HFFc6 (cell line): Measurements from ENCODE around the gene GTF3C5. TPM values are rescaled to one million over a fixed set of nuclear protein-coding genes. Genes with fewer than 3 reads are reported as not detected.
"Not testable (repeated sequence)": the region's sequence is repeated elsewhere in the genome, so short reads cannot be mapped to it uniquely, and the experiment has no call there.

Source experiments
- DNase-seq: peaks from one replicate; pipeline ENCODE4 v3.0.0-alpha.2; 2018
- H3K27ac Mint-ChIP-seq: 2 replicates; pipeline ENCODE4 v1.8.0; 2020; ENCODE audit warnings: mild to moderate bottlenecking, mixed read lengths
- H3K27me3 Mint-ChIP-seq: 2 replicates; pipeline ENCODE4 v1.8.0; 2021; ENCODE audit warnings: mild to moderate bottlenecking, moderate library complexity, mixed read lengths; ENCODE audit not compliant: insufficient read depth
- H3K36me3 Mint-ChIP-seq: 2 replicates; pipeline ENCODE4 v1.8.0; 2021; ENCODE audit warnings: low read depth, mixed read lengths
- H3K4me1 Mint-ChIP-seq: 2 replicates; pipeline ENCODE4 v1.8.0; 2020; ENCODE audit warnings: low read depth, mixed read lengths
- H3K4me3 Mint-ChIP-seq: 2 replicates; pipeline ENCODE4 v1.8.0; 2020; ENCODE audit warnings: mild to moderate bottlenecking, moderate library complexity, mixed read lengths
- H3K9me3 Mint-ChIP-seq: 2 replicates; pipeline ENCODE4 v1.8.0; 2020; ENCODE audit warnings: mild to moderate bottlenecking, mixed read lengths
- total RNA-seq, 6 experiments: library from RNA; stranded (reverse); fragmentation: NEBNext Ultra II Directional; extraction: Animal tissue kit (Norgen Biotek cat#: 25700); gene quantifications; 2 replicates in 1 of 6; 3 replicates in 5 of 6; pipeline ENCODE4 v1.2.3, GENCODE V29; 2021
- TF ChIP-seq, protein P1 (sequence below): fragments of 200-600 bp; sonication (generic); IDR thresholded peaks from 2 replicates; pipeline ENCODE4 v1.5.0; 2021; ENCODE audit warnings: antibody characterized with exemption, mild to moderate bottlenecking

Gene GTF3C5
- total RNA-seq, 6 experiments from 2014 or later = 34.5 to 40.2 (median 38.4) TPM

DNA sequence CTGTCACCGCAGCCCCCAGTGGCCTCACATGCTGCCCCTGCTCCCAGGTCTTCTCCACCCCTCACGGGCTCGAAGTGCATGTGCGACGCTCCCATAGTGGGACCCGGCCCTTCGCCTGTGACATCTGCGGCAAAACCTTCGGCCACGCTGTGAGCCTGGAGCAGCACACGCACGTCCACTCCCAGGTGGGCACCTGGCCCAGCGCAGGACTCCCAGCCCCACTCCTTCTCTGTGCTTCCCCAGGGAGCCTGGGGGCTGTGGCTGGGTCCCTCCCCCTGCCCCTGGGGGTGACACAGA lies 41.8 kb upstream of the GTF3C5 start:
- no peak for DNase-seq
- H3K4me1 Mint-ChIP-seq = peaks cover 12% of the 10 kb centered on the region
- H3K36me3 Mint-ChIP-seq = no peaks in the 10 kb centered on the region
- H3K9me3 Mint-ChIP-seq = peaks cover 6% of the 10 kb centered on the region; the same call in 1 of the 2 replicates
- peaks cover 32% of the 10 kb centered on the region for H3K27me3 Mint-ChIP-seq
- no peak overlapping the region for H3K27ac Mint-ChIP-seq
- H3K4me3 Mint-ChIP-seq = no peak overlapping the region
- TF ChIP-seq, protein P1, sequence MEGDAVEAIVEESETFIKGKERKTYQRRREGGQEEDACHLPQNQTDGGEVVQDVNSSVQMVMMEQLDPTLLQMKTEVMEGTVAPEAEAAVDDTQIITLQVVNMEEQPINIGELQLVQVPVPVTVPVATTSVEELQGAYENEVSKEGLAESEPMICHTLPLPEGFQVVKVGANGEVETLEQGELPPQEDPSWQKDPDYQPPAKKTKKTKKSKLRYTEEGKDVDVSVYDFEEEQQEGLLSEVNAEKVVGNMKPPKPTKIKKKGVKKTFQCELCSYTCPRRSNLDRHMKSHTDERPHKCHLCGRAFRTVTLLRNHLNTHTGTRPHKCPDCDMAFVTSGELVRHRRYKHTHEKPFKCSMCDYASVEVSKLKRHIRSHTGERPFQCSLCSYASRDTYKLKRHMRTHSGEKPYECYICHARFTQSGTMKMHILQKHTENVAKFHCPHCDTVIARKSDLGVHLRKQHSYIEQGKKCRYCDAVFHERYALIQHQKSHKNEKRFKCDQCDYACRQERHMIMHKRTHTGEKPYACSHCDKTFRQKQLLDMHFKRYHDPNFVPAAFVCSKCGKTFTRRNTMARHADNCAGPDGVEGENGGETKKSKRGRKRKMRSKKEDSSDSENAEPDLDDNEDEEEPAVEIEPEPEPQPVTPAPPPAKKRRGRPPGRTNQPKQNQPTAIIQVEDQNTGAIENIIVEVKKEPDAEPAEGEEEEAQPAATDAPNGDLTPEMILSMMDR = no peak

DNA sequence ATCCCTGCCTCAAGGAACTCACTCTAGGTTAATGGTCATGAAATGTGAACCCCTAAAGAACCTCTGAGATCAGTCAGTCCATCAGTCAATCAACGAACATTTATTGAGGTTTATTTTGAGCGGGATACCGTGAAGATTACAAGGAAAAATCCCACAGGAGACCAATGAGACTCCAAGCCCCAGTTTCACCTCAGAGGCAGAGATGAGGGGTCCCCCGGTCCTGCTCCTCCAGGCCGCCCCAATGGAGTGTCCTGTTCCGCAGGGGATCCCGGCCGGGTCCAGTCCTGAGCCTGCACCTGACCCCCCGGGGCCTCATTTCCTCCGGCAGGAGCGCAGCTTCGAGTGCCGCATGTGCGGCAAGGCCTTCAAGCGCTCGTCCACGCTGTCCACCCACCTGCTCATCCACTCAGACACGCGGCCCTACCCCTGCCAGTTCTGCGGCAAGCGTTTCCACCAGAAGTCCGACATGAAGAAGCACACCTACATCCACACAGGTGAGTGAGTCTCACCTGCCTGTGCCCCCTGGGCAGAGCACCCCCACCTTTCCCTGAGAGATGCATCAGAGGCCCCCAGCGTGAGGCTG lies 41.3 kb upstream of the GTF3C5 start:
- Mint-ChIP-seq H3K27ac (no peak overlapping the region), H3K4me1 (peaks cover 16% of the 10 kb centered on the region), H3K27me3 (peaks cover 32% of the 10 kb centered on the region), H3K9me3 (peaks cover 6% of the 10 kb centered on the region; the same call in 1 of the 2 replicates), H3K36me3 (no peaks in the 10 kb centered on the region), H3K4me3 (no peak overlapping the region)
- TF ChIP-seq, protein P1 = no peak
- no peak for DNase-seq

DNA sequence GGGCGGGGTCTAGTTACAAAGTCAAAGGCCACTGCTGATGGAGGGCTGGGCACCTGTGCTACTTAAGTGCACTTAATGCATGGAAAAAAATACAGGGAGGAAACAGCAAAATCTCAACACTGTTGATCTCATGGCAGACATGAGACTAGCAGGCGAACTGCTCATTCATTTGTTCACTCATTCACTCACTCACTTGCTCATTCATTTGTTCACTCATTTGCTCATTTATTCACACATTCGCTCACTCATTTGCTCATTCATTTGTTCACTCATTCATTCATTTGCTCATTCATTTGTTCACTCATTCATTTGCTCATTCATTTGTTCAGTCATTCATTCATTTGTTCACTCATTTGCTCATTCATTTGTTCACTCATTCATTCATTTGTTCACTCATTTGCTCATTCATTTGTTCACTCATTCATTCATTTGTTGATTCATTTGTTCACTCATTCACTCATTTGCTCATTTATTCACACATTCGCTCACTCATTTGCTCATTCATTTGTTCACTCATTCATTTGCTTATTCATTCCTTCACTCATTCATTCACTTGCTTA lies 40.7 kb upstream of the GTF3C5 start:
- not testable (repeated sequence) for H3K27ac Mint-ChIP-seq, H3K4me3 Mint-ChIP-seq, H3K9me3 Mint-ChIP-seq, H3K36me3 Mint-ChIP-seq
- Mint-ChIP-seq H3K4me1 (peaks cover 18% of the 10 kb centered on the region), H3K27me3 (peaks cover 38% of the 10 kb centered on the region)
- peak; percentile 42 for DNase-seq

DNA sequence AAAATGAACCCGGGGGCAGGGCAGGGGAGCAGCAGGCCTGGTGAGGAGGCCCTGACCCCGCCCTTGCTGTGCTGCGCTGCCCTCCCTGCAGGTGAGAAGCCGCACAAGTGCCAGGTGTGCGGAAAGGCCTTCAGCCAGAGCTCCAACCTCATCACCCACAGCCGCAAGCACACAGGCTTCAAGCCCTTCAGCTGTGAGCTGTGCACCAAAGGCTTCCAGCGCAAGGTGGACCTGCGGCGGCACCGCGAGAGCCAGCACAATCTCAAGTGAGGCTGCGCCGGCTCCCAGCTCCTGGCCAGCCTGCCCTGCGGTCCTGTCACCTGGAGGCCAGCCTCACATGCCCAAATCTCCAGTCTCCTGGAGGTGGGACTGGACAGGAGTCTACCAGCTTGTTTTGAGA lies 40.0 kb upstream of the GTF3C5 start:
- H3K4me1 Mint-ChIP-seq = peaks cover 18% of the 10 kb centered on the region
- no peak overlapping the region for H3K4me3 Mint-ChIP-seq
- H3K9me3 Mint-ChIP-seq = peaks cover 6% of the 10 kb centered on the region; the same call in 1 of the 2 replicates
- H3K36me3 Mint-ChIP-seq = no peaks in the 10 kb centered on the region
- TF ChIP-seq, protein P1 = no peak
- H3K27me3 Mint-ChIP-seq = peaks cover 43% of the 10 kb centered on the region
- H3K27ac Mint-ChIP-seq = no peak overlapping the region
- DNase-seq = no peak

DNA sequence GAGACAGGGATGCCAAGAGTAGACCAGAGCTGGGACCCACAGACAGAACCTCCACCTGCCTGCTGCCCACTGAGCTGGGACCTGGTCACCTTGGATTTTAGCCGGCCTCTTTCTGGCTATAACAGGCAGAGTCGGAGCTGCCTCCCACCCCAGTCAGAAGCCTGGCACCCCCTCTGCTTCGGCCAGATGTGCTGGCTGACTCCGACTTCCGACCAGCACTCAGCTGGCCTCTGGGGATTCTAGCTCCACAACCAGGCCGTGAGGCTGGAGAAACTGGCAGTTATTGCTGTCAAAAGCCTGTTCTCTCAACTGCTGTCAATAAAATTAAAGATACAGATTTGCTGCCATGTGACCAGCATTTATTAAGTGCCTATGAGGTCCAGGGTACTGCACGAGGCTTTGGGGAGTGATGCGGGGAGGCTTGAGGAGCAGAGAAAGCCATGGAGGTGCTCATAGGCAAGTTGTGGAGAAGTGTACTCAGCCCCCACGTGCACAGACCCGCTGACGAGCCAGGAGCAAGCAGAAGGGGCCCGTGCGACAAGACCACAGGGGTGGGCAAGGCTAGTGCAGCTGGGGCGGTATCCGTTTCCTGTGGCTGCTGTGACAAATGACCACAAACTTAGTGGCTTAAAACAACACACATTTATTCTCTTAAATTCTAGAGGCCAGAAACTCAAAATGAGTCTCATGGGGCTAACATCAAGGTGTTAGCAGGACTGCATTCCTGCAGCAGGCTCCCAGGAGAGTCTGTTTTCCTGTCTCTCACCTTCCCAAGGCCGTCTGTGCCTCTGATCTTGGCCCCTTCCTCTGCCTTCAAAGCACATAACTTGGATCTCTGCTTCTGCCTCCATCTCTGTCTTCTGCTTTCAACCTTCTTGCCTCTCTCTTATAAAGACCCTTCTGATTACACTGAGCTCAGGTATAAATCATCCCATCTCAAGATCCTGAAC lies 39.2 kb upstream of the GTF3C5 start:
- Mint-ChIP-seq H3K36me3 (no peaks in the 10 kb centered on the region), H3K9me3 (peaks cover 6% of the 10 kb centered on the region; the same call in 1 of the 2 replicates), H3K27me3 (peaks cover 37% of the 10 kb centered on the region), H3K27ac (no peak overlapping the region), H3K4me1 (peaks cover 13% of the 10 kb centered on the region), H3K4me3 (no peak overlapping the region)
- no peak for DNase-seq
- TF ChIP-seq, protein P1 = no peak

DNA sequence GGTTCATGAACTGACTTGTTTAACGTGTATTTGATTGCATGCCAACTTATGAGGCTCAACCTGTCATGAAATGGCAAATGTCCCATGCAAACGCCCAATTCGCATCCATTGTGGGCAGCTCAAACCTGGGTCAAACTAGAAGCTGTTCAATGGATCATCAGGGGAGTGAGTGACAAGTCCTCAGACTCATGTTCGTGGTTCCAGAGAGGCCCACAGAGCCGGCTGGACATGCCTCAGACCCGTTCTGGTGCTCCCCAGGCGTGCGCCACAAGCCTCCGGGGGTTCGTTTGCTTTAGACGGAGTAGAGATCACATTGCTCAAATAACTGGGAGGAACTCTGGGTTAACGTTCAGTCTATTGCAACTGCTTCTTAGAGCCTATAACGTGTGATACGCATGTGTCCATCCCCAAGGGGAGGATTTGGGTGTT lies 37.3 kb upstream of the GTF3C5 start:
- no peak for DNase-seq
- Mint-ChIP-seq H3K36me3 (no peaks in the 10 kb centered on the region), H3K4me3 (no peak overlapping the region), H3K9me3 (peaks cover 6% of the 10 kb centered on the region; the same call in 1 of the 2 replicates), H3K27me3 (peaks cover 39% of the 10 kb centered on the region), H3K27ac (no peak overlapping the region), H3K4me1 (peaks cover 12% of the 10 kb centered on the region)
- TF ChIP-seq, protein P1 = no peak
